MM.1S (cell line): ENCODE results near the gene ECT2L.

Experiments used
- DNase-seq: peaks from one replicate; pipeline ENCODE4 v3.0.0-alpha.2; 2015
- H2AFZ ChIP-seq: fragments of 300-600 bp; sonication (generic); 2 replicates; pipeline ENCODE4 v1.6.0; 2016; ENCODE audit warnings: antibody characterized with exemption, low read length
- H3F3A ChIP-seq: fragments of 300-600 bp; sonication (generic); 2 replicates; pipeline ENCODE4 v1.6.1; 2016; ENCODE audit warnings: mild to moderate bottlenecking, antibody characterized with exemption, low read length, moderate library complexity, mixed read lengths; ENCODE audit not compliant: insufficient read depth
- H3K27ac ChIP-seq: fragments of 300-600 bp; sonication (generic); 2 replicates; pipeline ENCODE4 v1.5.1; 2016; ENCODE audit warnings: mild to moderate bottlenecking, low read length
- H3K27me3 ChIP-seq: fragments of 300-600 bp; sonication (generic); replicated peaks from 2 replicates; pipeline ENCODE4 v1.6.0; 2016; ENCODE audit warnings: low read length; ENCODE audit not compliant: insufficient read depth
- H3K36me3 ChIP-seq: fragments of 300-600 bp; sonication (generic); replicated peaks from 2 replicates; pipeline ENCODE4 v1.6.1; 2016; ENCODE audit warnings: mild to moderate bottlenecking, low read length, mixed read lengths; ENCODE audit not compliant: insufficient read depth
- H3K4me1 ChIP-seq: fragments of 300-600 bp; sonication (generic); 2 replicates; pipeline ENCODE4 v1.6.1; 2016; ENCODE audit warnings: low read length, mixed read lengths
- H3K4me2 ChIP-seq: fragments of 300-600 bp; sonication (generic); 2 replicates; pipeline ENCODE4 v1.6.0; 2016; ENCODE audit warnings: low read depth, low read length
- H3K4me3 ChIP-seq: fragments of 300-600 bp; sonication (generic); 2 replicates; pipeline ENCODE4 v1.5.1; 2016; ENCODE audit warnings: low read length, mixed read lengths
- H3K79me2 ChIP-seq: fragments of 300-600 bp; sonication (generic); 2 replicates; pipeline ENCODE4 v1.6.1; 2016; ENCODE audit warnings: mixed run types, low read length, mixed read lengths
- H3K9ac ChIP-seq: fragments of 300-600 bp; sonication (generic); 2 replicates; pipeline ENCODE4 v1.6.1; 2016; ENCODE audit warnings: low read length, mixed read lengths
- H3K9me2 ChIP-seq: fragments of 300-600 bp; sonication (generic); replicated peaks from 2 replicates; pipeline ENCODE4 v1.6.1; 2016; ENCODE audit warnings: mild to moderate bottlenecking, low read length, mixed read lengths; ENCODE audit not compliant: insufficient read depth
- H3K9me3 ChIP-seq: fragments of 300-600 bp; sonication (generic); replicated peaks from 2 replicates; pipeline ENCODE4 v1.6.1; 2016; ENCODE audit warnings: mild to moderate bottlenecking, low read length, mixed read lengths; ENCODE audit not compliant: insufficient read depth
- H4K20me1 ChIP-seq: fragments of 300-600 bp; sonication (generic); 2 replicates; pipeline ENCODE4 v1.6.1; 2016; ENCODE audit warnings: mild to moderate bottlenecking, low read length, moderate library complexity, mixed read lengths; ENCODE audit not compliant: insufficient read depth
- CTCF ChIP-seq: fragments of 300-600 bp; sonication (generic); IDR thresholded peaks from 2 replicates; pipeline ENCODE4 v1.5.1; 2016; ENCODE audit warnings: antibody characterized with exemption, low read length, mixed read lengths
- EZH2 ChIP-seq: fragments of 300-600 bp; sonication (generic); optimal IDR thresholded peaks from 2 replicates; pipeline ENCODE3; 2017; ENCODE audit warnings: low read depth, mild to moderate bottlenecking, antibody characterized with exemption, low read length, mixed read lengths
- EZH2phosphoT487 ChIP-seq: fragments of 300-600 bp; sonication (generic); IDR thresholded peaks from 2 replicates; pipeline ENCODE4 v1.6.1; 2018; ENCODE audit warnings: antibody characterized with exemption, low read length

ECT2L gene

DNA sequence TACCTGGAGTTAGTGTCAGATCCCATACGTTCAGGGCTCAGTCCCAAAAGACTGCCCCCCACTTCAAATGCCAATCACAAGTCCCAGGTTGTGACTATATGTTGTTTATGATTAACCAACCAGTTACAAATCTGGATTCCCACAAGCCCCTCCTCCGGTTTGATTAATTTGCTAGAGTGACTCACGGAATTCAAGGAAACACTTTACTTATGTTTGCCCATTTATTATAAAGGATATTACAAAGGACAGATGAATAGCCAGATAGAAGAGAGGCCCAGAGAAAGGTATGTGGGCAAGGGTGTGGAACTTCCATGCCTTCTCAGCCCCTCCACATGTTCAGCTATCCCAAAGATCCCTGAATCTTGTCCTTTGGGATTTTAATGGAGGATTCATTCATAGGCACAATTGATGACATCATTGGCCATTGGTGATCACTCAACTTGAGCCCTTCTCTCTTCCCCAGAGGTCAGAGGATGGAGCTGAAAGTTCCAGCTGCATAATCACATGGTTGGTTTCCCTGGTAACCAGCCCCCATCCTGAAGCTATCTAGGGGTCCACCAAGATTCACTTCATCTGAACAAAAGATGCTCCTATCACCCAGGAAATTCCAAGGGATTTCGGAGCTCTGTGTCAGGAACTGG lies 2.0 kb downstream of the ECT2L start:
- TF ChIP-seq CTCF (no peak), EZH2phosphoT487 (no peak), EZH2 (no peak)
- Histone ChIP-seq H3K4me3 (no peak overlapping the region), H3F3A (no peaks in the 10 kb centered on the region), H3K9ac (no peak overlapping the region), H3K27me3 (no peaks in the 10 kb centered on the region), H4K20me1 (no peaks in the 10 kb centered on the region), H3K9me2 (no peaks in the 10 kb centered on the region), H3K79me2 (no peaks in the 10 kb centered on the region), H3K9me3 (no peaks in the 10 kb centered on the region), H2AFZ (no peak overlapping the region), H3K27ac (no peak overlapping the region), H3K4me1 (no peaks in the 10 kb centered on the region), H3K36me3 (no peaks in the 10 kb centered on the region), H3K4me2 (no peak overlapping the region)
- DNase-seq = no peak

- Histone ChIP-seq H3K36me3 (no peaks in the 10 kb centered on the region), H4K20me1 (no peaks in the 10 kb centered on the region), H3K9me3 (no peaks in the 10 kb centered on the region), H3K4me1 (no peaks in the 10 kb centered on the region), H3K27me3 (no peaks in the 10 kb centered on the region), H3K27ac (no peak overlapping the region), H3K79me2 (no peaks in the 10 kb centered on the region), H3K4me2 (no peak overlapping the region), H3K9ac (no peak overlapping the region), H2AFZ (no peak overlapping the region), H3K9me2 (no peaks in the 10 kb centered on the region), H3K4me3 (no peak overlapping the region), H3F3A (no peaks in the 10 kb centered on the region)
- TF ChIP-seq EZH2phosphoT487 (no peak), EZH2 (no peak), CTCF (no peak)
- no peak for DNase-seq
Measured at GRCh38 chr6:138800377-138801150, 4.7 kb downstream of the ECT2L start.

DNA sequence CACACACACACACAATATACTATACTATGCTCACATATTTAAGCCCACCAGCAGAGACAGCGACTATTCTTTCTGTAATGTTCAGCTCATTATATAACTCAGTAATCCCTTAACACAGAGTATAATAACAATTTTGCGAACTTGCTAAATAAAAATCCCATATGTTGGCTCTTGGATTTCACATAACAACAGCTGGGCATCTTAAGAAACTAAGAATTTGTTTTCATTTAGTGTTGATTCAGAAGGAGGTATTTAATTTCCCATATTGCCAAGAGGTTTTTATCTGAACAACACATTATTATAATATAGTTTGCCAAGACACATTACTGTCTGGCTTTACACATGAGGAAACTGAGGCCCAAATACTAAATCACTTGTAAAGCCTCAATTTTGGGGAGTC lies 7.4 kb downstream of the ECT2L start:
- Histone ChIP-seq H3K9me2 (no peaks in the 10 kb centered on the region), H3K36me3 (no peaks in the 10 kb centered on the region), H3K4me2 (no peak overlapping the region), H4K20me1 (no peaks in the 10 kb centered on the region), H3K79me2 (no peaks in the 10 kb centered on the region), H3K27me3 (no peaks in the 10 kb centered on the region), H2AFZ (no peak overlapping the region), H3K4me1 (no peaks in the 10 kb centered on the region), H3F3A (no peaks in the 10 kb centered on the region), H3K9me3 (no peaks in the 10 kb centered on the region), H3K27ac (no peak overlapping the region), H3K4me3 (no peak overlapping the region), H3K9ac (no peak overlapping the region)
- TF ChIP-seq EZH2 = no peak
- no peak for TF ChIP-seq EZH2phosphoT487
- no peak for TF ChIP-seq CTCF
- DNase-seq = no peak
